ENCODE measurements around the gene CALB2.

DNA sequence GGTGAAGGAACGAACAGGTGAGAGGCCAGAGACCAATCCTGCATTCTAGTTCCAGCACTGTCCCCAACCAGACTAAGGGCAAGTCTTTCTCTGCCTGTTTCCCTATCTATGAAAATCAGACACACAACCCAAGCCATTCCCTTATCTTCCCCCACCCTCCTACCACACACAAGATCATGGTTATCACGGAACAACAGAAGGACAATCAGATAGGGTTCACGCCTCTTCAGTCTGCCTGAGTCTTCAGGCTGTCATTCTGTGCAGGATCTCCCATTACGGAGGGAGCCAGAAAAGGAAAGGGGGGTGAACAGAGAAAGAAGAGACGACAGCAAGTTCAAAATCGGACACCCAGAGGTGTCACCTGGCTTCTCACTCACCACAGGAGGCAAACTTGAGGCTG lies 72.2 kb downstream of the CALB2 start:
- TF ChIP-seq, protein P1, sequence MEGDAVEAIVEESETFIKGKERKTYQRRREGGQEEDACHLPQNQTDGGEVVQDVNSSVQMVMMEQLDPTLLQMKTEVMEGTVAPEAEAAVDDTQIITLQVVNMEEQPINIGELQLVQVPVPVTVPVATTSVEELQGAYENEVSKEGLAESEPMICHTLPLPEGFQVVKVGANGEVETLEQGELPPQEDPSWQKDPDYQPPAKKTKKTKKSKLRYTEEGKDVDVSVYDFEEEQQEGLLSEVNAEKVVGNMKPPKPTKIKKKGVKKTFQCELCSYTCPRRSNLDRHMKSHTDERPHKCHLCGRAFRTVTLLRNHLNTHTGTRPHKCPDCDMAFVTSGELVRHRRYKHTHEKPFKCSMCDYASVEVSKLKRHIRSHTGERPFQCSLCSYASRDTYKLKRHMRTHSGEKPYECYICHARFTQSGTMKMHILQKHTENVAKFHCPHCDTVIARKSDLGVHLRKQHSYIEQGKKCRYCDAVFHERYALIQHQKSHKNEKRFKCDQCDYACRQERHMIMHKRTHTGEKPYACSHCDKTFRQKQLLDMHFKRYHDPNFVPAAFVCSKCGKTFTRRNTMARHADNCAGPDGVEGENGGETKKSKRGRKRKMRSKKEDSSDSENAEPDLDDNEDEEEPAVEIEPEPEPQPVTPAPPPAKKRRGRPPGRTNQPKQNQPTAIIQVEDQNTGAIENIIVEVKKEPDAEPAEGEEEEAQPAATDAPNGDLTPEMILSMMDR (IDR thresholded peaks at IDR 0.05; ENCODE audit: insufficient read depth, low read length, poor library complexity, severe bottlenecking), result no peak
- TF ChIP-seq EZH2phosphoT487 (conservative IDR thresholded peaks at IDR 0.05; ENCODE audit: low read length), result no peak

Data from SU-DHL-6 (cell line).